DMS53 (cell line): ENCODE results near the gene THADA.
"Not testable (repeated sequence)": the region's sequence is repeated elsewhere in the genome, so short reads cannot be mapped to it uniquely, and the experiment has no call there.

Experiments
- DNase-seq: peaks from one replicate; lab custom pipeline; 2025; lab: John Stamatoyannopoulos, UW

THADA gene

GRCh38 chr2:43412114-43412753 is 183.6 kb downstream of the THADA start:
- DNase-seq: no peak

GRCh38 chr2:43410055-43410604 is 185.7 kb downstream of the THADA start:
- no peak for DNase-seq

- DNase-seq: no peak
Observed at GRCh38 chr2:43408407-43409160, 187.3 kb downstream of the THADA start.

GRCh38 chr2:43407935-43408334 is 187.9 kb downstream of the THADA start:
- no peak for DNase-seq

GRCh38 chr2:43406651-43407279 is 189.1 kb downstream of the THADA start:
- no peak for DNase-seq

- no peak for DNase-seq
Observed at GRCh38 chr2:43405829-43406228, 190.0 kb downstream of the THADA start.

- no peak for DNase-seq
Observed at GRCh38 chr2:43402452-43402937, 193.3 kb downstream of the THADA start.

GRCh38 chr2:43402002-43402401 is 193.8 kb downstream of the THADA start:
- no peak for DNase-seq

GRCh38 chr2:43400508-43400907 is 195.3 kb downstream of the THADA start:
- DNase-seq: no peak

- DNase-seq: no peak
Observed at GRCh38 chr2:43399515-43400264, 196.1 kb downstream of the THADA start.

GRCh38 chr2:43399098-43399497 is 196.7 kb downstream of the THADA start:
- DNase-seq: no peak

- no peak for DNase-seq
Observed at GRCh38 chr2:43397821-43398220, 198.0 kb downstream of the THADA start.

GRCh38 chr2:43397411-43397810 is 198.4 kb downstream of the THADA start:
- no peak for DNase-seq

- DNase-seq: not testable (repeated sequence)
Observed at GRCh38 chr2:43396344-43396743, 199.5 kb downstream of the THADA start.

GRCh38 chr2:43393918-43394317 is 201.9 kb downstream of the THADA start:
- DNase-seq: no peak

GRCh38 chr2:43391878-43392215 is 204.0 kb downstream of the THADA start:
- DNase-seq: no peak

- no peak for DNase-seq
Observed at GRCh38 chr2:43391201-43391877, 204.5 kb downstream of the THADA start.

- peak; percentile 81 for DNase-seq
Observed at GRCh38 chr2:43389581-43390466, 206.0 kb downstream of the THADA start.

- DNase-seq: no peak
Observed at GRCh38 chr2:43388371-43388770, 207.5 kb downstream of the THADA start.
